ENCODE measurements around the gene SPG11. TPM values are rescaled to one million over a fixed set of nuclear protein-coding genes. Genes with fewer than 3 reads are reported as not detected.

Gene SPG11
- total and polyA plus RNA-seq, 9 of the 15 experiments (the other 6 are each of a cell fraction or from before 2014, with no cell fraction given), result 23.3 to 71.2 (median 45.6) TPM

DNA sequence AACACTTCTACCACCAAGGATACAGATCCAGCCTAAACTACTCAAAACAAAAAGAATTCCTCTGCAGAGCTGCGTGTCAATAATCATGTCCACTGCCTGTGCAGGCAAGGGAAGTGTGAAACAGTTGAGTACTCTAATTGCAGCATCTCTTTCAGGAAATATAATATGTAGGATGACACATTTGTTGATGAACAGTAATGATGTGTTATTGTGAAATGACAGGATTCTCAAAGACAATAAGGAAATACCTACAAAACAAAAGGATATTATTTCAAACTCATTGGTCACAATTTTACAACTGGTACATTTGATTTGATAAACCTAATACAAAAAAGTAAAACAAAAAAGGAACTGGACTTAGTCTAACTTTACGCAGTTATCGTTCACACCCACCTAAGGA is 4.4 kb downstream of the SPG11 start:
- no peak for DNase-seq (ENCODE audit: extremely low read depth in 1 of 4, low spot score in 3 of 4)
- no peaks in the 10 kb centered on the region for H3K9me1 ChIP-seq (ENCODE audit: control insufficient read depth, insufficient read depth, low read length)
- intact Hi-C loops (cut with micrococcal nuclease), result no loop called here
- POLR2A ChIA-PET, result no interaction called here
- H3K27me3 ChIP-seq (ENCODE audit: control insufficient read depth in 2 of 2, insufficient read depth in 2 of 2, low read length in 2 of 2), result no peaks in the 10 kb centered on the region
- CTCF ChIA-PET (ENCODE audit: low intra/inter-chr PET ratio), result no interaction called here
- H3K4me2 ChIP-seq (ENCODE audit: insufficient read depth, low read length), result no peak overlapping the region
- H3K27ac ChIP-seq (ENCODE audit: extremely low read depth, low read depth, low read length), result no peak overlapping the region
- no TSS peak for BruUV-seq (replicated peaks)
- no peak for FAIRE-seq
- no peak for ATAC-seq
- WGBS (ENCODE audit: insufficient coverage, low coverage, missing lambda C conversion rate), result 96% methylated on average over 3 of the region's 3 CpGs
- no peak overlapping the region for H3K4me3 ChIP-seq
- in situ Hi-C loops (cut with MboI), result no loop called here
- no peak overlapping the region for H2AFZ ChIP-seq (ENCODE audit: low read depth, low read length)
- H3K36me3 ChIP-seq (ENCODE audit: control insufficient read depth, insufficient read depth, low read length), result peaks cover 55% of the 10 kb centered on the region
- no peaks in the 10 kb centered on the region for H4K20me1 ChIP-seq (replicated peaks; ENCODE audit: control insufficient read depth, insufficient read depth, low read length)
- H3K9ac ChIP-seq (ENCODE audit: insufficient read depth in 1 of 2, low read depth in 2 of 2, low read length in 2 of 2), result no peak overlapping the region
- peaks cover 34% of the 10 kb centered on the region for H3K79me2 ChIP-seq (ENCODE audit: control insufficient read depth, insufficient read depth, low read length)
- peaks cover 10% of the 10 kb centered on the region in 2 experiments for H3K4me1 ChIP-seq (replicated peaks in 1 of 2; ENCODE audit: control insufficient read depth in 2 of 2, insufficient read depth in 2 of 2, low read length in 2 of 2)
- H3K9me3 ChIP-seq (replicated peaks; ENCODE audit: control insufficient read depth, insufficient read depth, low read depth, low read length), result no peaks in the 10 kb centered on the region
- no peak for TF ChIP-seq HEY1 (CRISPR knock-in tag; IDR thresholded peaks at IDR 0.05; ENCODE audit: borderline replicate concordance)
- TF ChIP-seq RNF2 (IDR thresholded peaks at IDR 0.05), result no peak
- TF ChIP-seq CREBBP (IDR thresholded peaks at IDR 0.05; ENCODE audit: low read depth, low read length), result no peak
- no peak for TF ChIP-seq POLR3G (IDR thresholded peaks at IDR 0.05; ENCODE audit: extremely low read depth, insufficient read length, insufficient replicate concordance)
- TF ChIP-seq, protein P1, sequence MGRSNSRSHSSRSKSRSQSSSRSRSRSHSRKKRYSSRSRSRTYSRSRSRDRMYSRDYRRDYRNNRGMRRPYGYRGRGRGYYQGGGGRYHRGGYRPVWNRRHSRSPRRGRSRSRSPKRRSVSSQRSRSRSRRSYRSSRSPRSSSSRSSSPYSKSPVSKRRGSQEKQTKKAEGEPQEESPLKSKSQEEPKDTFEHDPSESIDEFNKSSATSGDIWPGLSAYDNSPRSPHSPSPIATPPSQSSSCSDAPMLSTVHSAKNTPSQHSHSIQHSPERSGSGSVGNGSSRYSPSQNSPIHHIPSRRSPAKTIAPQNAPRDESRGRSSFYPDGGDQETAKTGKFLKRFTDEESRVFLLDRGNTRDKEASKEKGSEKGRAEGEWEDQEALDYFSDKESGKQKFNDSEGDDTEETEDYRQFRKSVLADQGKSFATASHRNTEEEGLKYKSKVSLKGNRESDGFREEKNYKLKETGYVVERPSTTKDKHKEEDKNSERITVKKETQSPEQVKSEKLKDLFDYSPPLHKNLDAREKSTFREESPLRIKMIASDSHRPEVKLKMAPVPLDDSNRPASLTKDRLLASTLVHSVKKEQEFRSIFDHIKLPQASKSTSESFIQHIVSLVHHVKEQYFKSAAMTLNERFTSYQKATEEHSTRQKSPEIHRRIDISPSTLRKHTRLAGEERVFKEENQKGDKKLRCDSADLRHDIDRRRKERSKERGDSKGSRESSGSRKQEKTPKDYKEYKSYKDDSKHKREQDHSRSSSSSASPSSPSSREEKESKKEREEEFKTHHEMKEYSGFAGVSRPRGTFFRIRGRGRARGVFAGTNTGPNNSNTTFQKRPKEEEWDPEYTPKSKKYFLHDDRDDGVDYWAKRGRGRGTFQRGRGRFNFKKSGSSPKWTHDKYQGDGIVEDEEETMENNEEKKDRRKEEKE (IDR thresholded peaks at IDR 0.05; ENCODE audit: borderline replicate concordance in 1 of 2, control insufficient read depth in 1 of 2, low read depth in 2 of 2, low read length in 1 of 2), result no peak
- no peak for TF ChIP-seq BHLHE40 (IDR thresholded peaks at IDR 0.05; ENCODE audit: low read length)
- TF ChIP-seq PHF20 (IDR thresholded peaks at IDR 0.05; ENCODE audit: partially characterized antibody), result no peak
- TF ChIP-seq DPF2 (IDR thresholded peaks at IDR 0.05), result no peak
- no peak for TF ChIP-seq HSF4 (CRISPR knock-in tag; IDR thresholded peaks at IDR 0.05; ENCODE audit: borderline replicate concordance)
- no peak for TF ChIP-seq ZNF444 (CRISPR knock-in tag; IDR thresholded peaks at IDR 0.05)
- TF ChIP-seq ZNF668 (CRISPR knock-in tag; IDR thresholded peaks at IDR 0.05), result no peak
- TF ChIP-seq, protein P2, sequence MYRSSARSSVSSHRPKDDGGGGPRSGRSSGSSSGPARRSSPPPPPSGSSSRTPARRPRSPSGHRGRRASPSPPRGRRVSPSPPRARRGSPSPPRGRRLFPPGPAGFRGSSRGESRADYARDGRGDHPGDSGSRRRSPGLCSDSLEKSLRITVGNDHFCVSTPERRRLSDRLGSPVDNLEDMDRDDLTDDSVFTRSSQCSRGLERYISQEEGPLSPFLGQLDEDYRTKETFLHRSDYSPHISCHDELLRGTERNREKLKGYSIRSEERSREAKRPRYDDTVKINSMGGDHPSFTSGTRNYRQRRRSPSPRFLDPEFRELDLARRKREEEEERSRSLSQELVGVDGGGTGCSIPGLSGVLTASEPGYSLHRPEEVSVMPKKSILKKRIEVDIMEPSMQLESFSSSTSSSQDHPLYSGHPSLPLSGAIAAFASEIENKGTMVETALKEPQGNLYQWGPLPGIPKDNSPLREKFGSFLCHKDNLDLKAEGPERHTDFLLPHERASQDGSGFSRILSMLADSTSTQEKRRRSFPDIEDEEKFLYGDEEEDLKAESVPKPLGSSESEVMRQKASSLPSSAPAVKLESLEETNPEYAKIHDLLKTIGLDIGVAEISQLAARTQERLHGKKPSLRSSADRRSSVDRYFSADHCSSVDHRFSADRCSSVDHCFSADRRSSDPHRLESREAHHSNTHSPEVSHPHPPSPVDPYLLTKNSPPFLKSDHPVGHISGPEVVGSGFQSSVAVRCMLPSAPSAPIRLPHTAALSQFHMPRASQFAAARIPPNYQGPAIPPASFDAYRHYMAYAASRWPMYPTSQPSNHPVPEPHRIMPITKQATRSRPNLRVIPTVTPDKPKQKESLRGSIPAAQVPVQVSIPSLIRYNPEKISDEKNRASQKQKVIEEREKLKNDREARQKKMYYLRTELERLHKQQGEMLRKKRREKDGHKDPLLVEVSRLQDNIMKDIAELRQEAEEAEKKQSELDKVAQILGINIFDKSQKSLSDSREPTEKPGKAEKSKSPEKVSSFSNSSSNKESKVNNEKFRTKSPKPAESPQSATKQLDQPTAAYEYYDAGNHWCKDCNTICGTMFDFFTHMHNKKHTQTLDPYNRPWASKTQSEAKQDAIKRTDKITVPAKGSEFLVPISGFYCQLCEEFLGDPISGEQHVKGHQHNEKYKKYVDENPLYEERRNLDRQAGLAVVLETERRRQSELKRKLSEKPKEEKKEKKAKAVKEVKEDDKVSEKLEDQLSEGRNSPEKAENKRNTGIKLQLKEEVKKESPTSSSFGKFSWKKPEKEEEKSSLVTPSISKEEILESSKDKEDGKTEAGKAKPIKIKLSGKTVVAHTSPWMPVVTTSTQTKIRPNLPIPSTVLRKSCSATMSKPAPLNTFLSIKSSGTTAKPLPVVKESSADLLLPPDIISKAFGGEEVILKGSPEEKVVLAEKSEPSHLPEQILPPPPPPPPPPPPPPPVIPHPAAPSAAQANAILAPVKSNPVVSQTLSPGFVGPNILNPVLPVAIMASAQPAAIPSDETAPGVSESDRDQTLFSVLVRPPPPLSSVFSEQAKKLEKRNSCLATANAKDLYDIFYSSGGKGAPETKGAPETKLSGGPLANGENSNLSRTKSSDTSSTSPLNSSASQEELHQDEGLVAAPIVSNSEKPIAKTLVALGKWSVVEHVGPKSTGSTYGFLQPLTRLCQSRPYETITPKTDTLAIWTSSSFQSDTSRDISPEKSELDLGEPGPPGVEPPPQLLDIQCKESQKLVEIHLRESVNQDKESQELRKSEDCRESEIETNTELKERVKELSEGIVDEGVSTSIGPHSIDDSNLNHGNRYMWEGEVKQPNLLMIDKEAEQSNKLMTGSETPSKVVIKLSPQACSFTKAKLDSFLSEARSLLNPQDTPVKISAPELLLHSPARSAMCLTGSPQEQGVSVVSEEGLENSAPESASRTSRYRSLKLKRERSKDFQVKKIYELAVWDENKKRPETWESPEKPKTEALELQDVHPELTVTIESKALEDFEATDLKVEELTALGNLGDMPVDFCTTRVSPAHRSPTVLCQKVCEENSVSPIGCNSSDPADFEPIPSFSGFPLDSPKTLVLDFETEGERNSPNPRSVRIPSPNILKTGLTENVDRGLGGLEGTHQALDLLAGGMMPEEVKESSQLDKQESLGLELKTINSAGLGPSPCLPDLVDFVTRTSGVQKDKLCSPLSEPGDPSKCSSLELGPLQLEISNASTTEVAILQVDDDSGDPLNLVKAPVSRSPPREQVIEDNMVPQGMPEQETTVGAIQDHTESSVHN (IDR thresholded peaks at IDR 0.05; ENCODE audit: borderline replicate concordance in 1 of 2, low read depth in 1 of 2), result no peak

All from K562 (cell line).